HG02981 (cell line): ENCODE results near the gene CPT1B.
"Not testable (repeated sequence)": the region's sequence is repeated elsewhere in the genome, so short reads cannot be mapped to it uniquely, and the experiment has no call there.

Source experiments
- ATAC-seq: cut with Tn5 transposase; IDR thresholded peaks from one replicate; pipeline ENCODE4 v1.9.1; 2021; ENCODE audit warnings: mild to moderate bottlenecking, moderate library complexity; ENCODE audit not compliant: unreplicated experiment

CPT1B gene

GRCh38 chr22:50610041-50610451 lies 31.8 kb upstream of the CPT1B start:
- ATAC-seq = no peak

GRCh38 chr22:50609599-50609998 lies 31.4 kb upstream of the CPT1B start:
- no peak for ATAC-seq

- ATAC-seq = no peak
Measured at GRCh38 chr22:50608996-50609395, 30.8 kb upstream of the CPT1B start.

- not testable (repeated sequence) for ATAC-seq
Measured at GRCh38 chr22:50608058-50608840, 30.0 kb upstream of the CPT1B start.

- no peak for ATAC-seq
Measured at GRCh38 chr22:50607659-50608020, 29.4 kb upstream of the CPT1B start.

GRCh38 chr22:50606946-50607658 lies 28.9 kb upstream of the CPT1B start:
- no peak for ATAC-seq

- ATAC-seq = no peak
Measured at GRCh38 chr22:50606165-50606945, 28.1 kb upstream of the CPT1B start.

GRCh38 chr22:50605613-50606074 lies 27.4 kb upstream of the CPT1B start:
- no peak for ATAC-seq

GRCh38 chr22:50605002-50605612 lies 26.9 kb upstream of the CPT1B start:
- no peak for ATAC-seq

- no peak for ATAC-seq
Measured at GRCh38 chr22:50604256-50605001, 26.2 kb upstream of the CPT1B start.

GRCh38 chr22:50603511-50604255 lies 25.5 kb upstream of the CPT1B start:
- no peak for ATAC-seq

GRCh38 chr22:50602338-50602700 lies 24.1 kb upstream of the CPT1B start:
- ATAC-seq = no peak

GRCh38 chr22:50601669-50602337 lies 23.6 kb upstream of the CPT1B start:
- ATAC-seq = no peak

- no peak for ATAC-seq
Measured at GRCh38 chr22:50600967-50601668, 22.9 kb upstream of the CPT1B start.

- no peak for ATAC-seq
Measured at GRCh38 chr22:50600538-50600937, 22.3 kb upstream of the CPT1B start, which contains the start of gene MAPK8IP2. Gene MAPK8IP2, plus strand, starts transcription at chr22:50600793. Its CDS starts 26 bp downstream, at chr22:50600819.

- ATAC-seq = no peak
Measured at GRCh38 chr22:50599816-50600455, 21.7 kb upstream of the CPT1B start.

- ATAC-seq = no peak
Measured at GRCh38 chr22:50597097-50597496, 18.9 kb upstream of the CPT1B start.

GRCh38 chr22:50595189-50595588 lies 17.0 kb upstream of the CPT1B start:
- ATAC-seq = no peak
